ENCODE measurements around the gene PARD6G. TPM values are rescaled to one million over a fixed set of nuclear protein-coding genes. Genes with fewer than 3 reads are reported as not detected.

PARD6G gene
- total and polyA plus RNA-seq, 10 of the 15 experiments (the other 5 are each of a cell fraction or from before 2014, with no cell fraction given): 0.20 to 2.0 (median 0.60) TPM

DNA sequence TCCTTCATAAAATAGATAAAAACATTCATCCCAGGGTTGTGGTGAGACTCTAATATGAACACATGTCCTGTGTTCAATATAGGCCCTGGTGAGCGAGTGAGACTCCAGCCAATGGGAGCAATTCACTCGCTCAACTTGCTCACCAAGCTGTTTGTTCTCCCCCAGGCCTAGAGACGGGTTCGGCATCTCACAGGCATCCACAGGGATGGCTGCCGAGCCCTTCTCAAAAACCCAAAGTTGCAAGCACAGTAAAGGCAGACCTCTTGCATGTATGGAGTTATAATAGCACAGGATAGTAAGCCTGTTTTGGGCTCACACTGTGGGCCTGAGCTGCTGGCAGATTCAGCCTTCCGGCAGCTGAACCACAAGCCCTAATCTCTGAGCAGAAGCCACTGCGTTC lies 15.7 kb downstream of the PARD6G start:
- RAD21 ChIA-PET (ENCODE audit: unreplicated experiment): interaction anchor here (1.1 kb wide), 1 partner anchor 9 kb away, joined by 3 read pairs; no protein-coding TSS in a partner anchor

DNA sequence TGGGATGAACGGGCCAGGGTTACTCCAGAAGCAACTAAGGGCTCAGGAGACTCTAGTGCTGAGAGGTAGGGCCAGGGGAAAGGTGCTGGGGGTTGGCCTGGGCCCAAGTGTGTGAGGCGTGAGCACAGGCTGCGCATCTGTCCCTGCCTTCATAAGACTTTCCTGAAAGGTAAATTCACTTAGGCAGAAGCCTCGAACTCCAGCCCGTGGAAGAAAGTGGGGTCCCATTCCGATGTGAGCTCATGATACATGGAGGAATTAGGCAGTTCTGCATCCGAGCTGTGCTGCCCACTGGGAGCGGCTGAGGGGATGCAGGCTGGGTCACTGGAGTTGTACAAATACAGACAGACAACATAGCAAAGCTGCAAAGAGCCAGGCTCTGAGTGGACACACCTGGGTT lies 16.2 kb downstream of the PARD6G start:
- intact Hi-C loops (cut with micrococcal nuclease; ENCODE audit: unreplicated experiment) (no loop called here), in situ Hi-C loops (cut with MboI) (no loop called here)
- no peak overlapping the region for H3K27ac ChIP-seq (ENCODE audit: control insufficient read depth, insufficient read depth)
- ChIA-PET CTCF (no interaction called here), SMC1A (ENCODE audit: uncharacterized antibody, unreplicated experiment) (interaction anchor here (0.9 to 1.0 kb wide), 2 partner anchors 14 to 21 kb away, joined by 3 to 4 read pairs; no protein-coding TSS in a partner anchor), POLR2A (no interaction called here), RAD21 (ENCODE audit: unreplicated experiment) (interaction anchor here (1.1 kb wide), 1 partner anchor 9 kb away, joined by 3 read pairs; no protein-coding TSS in a partner anchor)
- BruUV-seq (replicated peaks): no TSS peak
- H3K27me3 ChIP-seq (replicated peaks in 1 of 2; ENCODE audit: control insufficient read depth in 2 of 2, insufficient read depth in 2 of 2, low read length in 1 of 2): peaks cover 0 to 6% of the 10 kb centered on the region in 2 experiments; a peak in 1 of 4 replicates
- H2AFZ ChIP-seq (ENCODE audit: control insufficient read depth, low read depth, low read length): no peak overlapping the region
- no peak for ATAC-seq
- H3K79me2 ChIP-seq (ENCODE audit: control insufficient read depth, insufficient read depth, low read length): no peaks in the 10 kb centered on the region
- DNase-seq (ENCODE audit: low read depth, low spot score): no peak
- H3K4me1 ChIP-seq (ENCODE audit: control insufficient read depth, insufficient read depth, low read length): no peaks in the 10 kb centered on the region
- no peak overlapping the region for H3K4me3 ChIP-seq
- H3K36me3 ChIP-seq (ENCODE audit: control insufficient read depth in 2 of 2, insufficient read depth in 2 of 2, low read length in 1 of 2): no peaks in the 10 kb centered on the region
- no peak overlapping the region for H3K4me2 ChIP-seq (ENCODE audit: control insufficient read depth, insufficient read depth)
- no peaks in the 10 kb centered on the region for H4K20me1 ChIP-seq (ENCODE audit: control insufficient read depth, insufficient read depth)
- no peaks in the 10 kb centered on the region; the same call in 2 of the 3 replicates for H3K9me3 ChIP-seq (replicated peaks; ENCODE audit: control insufficient read depth, insufficient read depth, low read length)
- no peak for FAIRE-seq
- no peak overlapping the region for H3K9ac ChIP-seq (ENCODE audit: control insufficient read depth, insufficient read depth, low read length)
- 34% methylated on average over 8 of the region's 8 CpGs for WGBS (ENCODE audit: insufficient coverage, insufficient replicate concordance, low lambda C conversion rate, missing lambda C conversion rate)
- TF ChIP-seq POLR2AphosphoS2 (IDR thresholded peaks at IDR 0.05; ENCODE audit: low read depth, low read length) (no peak), MTA3 (IDR thresholded peaks at IDR 0.05; ENCODE audit: borderline replicate concordance, low read length) (no peak), BMI1 (IDR thresholded peaks at IDR 0.05; ENCODE audit: borderline replicate concordance) (no peak), SP1 (IDR thresholded peaks at IDR 0.05; ENCODE audit: low read depth, low read length) (no peak), DPF2 (IDR thresholded peaks at IDR 0.05) (no peak), RELA (IDR thresholded peaks at IDR 0.05; ENCODE audit: borderline replicate concordance, partially characterized antibody) (no peak), RCOR1 (conservative IDR thresholded peaks at IDR 0.05; ENCODE audit: low read depth, low read length) (no peak), ETV6 (conservative IDR thresholded peaks at IDR 0.05 in 1 of 2, IDR thresholded peaks at IDR 0.05 in 1 of 2; ENCODE audit: borderline replicate concordance in 1 of 2, low read depth in 1 of 2) (no peak), IKZF2 (IDR thresholded peaks at IDR 0.05) (no peak), SREBF1 (IDR thresholded peaks at IDR 0.05; ENCODE audit: low read length) (no peak), PML (IDR thresholded peaks at IDR 0.05; ENCODE audit: low read length) (no peak), PAX8 (IDR thresholded peaks at IDR 0.05) (no peak), SUZ12 (IDR thresholded peaks at IDR 0.05; ENCODE audit: unreplicated experiment) (no peak), FOS (IDR thresholded peaks at IDR 0.05; ENCODE audit: borderline replicate concordance, extremely low read depth, insufficient read length) (no peak)
- TF ChIP-seq, protein P1, sequence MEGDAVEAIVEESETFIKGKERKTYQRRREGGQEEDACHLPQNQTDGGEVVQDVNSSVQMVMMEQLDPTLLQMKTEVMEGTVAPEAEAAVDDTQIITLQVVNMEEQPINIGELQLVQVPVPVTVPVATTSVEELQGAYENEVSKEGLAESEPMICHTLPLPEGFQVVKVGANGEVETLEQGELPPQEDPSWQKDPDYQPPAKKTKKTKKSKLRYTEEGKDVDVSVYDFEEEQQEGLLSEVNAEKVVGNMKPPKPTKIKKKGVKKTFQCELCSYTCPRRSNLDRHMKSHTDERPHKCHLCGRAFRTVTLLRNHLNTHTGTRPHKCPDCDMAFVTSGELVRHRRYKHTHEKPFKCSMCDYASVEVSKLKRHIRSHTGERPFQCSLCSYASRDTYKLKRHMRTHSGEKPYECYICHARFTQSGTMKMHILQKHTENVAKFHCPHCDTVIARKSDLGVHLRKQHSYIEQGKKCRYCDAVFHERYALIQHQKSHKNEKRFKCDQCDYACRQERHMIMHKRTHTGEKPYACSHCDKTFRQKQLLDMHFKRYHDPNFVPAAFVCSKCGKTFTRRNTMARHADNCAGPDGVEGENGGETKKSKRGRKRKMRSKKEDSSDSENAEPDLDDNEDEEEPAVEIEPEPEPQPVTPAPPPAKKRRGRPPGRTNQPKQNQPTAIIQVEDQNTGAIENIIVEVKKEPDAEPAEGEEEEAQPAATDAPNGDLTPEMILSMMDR (IDR thresholded peaks at IDR 0.05 in 2 of 3, conservative IDR thresholded peaks at IDR 0.05 in 1 of 3; ENCODE audit: control insufficient read depth in 2 of 3, extremely low read depth in 1 of 3, insufficient read depth in 1 of 3, low read depth in 3 of 3, low read length in 3 of 3): no peak
- TF ChIP-seq, protein P2, sequence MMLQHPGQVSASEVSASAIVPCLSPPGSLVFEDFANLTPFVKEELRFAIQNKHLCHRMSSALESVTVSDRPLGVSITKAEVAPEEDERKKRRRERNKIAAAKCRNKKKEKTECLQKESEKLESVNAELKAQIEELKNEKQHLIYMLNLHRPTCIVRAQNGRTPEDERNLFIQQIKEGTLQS (IDR thresholded peaks at IDR 0.05; ENCODE audit: borderline replicate concordance, extremely low read depth, low read depth, low read length): no peak

More for the DNA sequence above, 15.7 kb downstream of the PARD6G start:
- Histone ChIP-seq H3K9me3 (replicated peaks; ENCODE audit: control insufficient read depth, insufficient read depth, low read length) (no peaks in the 10 kb centered on the region; the same call in 2 of the 3 replicates), H3K27me3 (replicated peaks in 1 of 2; ENCODE audit: control insufficient read depth in 2 of 2, insufficient read depth in 2 of 2, low read length in 1 of 2) (peaks cover 0 to 6% of the 10 kb centered on the region in 2 experiments; a peak in 1 of 4 replicates), H3K27ac (ENCODE audit: control insufficient read depth, insufficient read depth) (no peak overlapping the region), H3K36me3 (ENCODE audit: control insufficient read depth in 2 of 2, insufficient read depth in 2 of 2, low read length in 1 of 2) (no peaks in the 10 kb centered on the region), H2AFZ (ENCODE audit: control insufficient read depth, low read depth, low read length) (no peak overlapping the region), H3K79me2 (ENCODE audit: control insufficient read depth, insufficient read depth, low read length) (no peaks in the 10 kb centered on the region), H3K9ac (ENCODE audit: control insufficient read depth, insufficient read depth, low read length) (no peak overlapping the region), H3K4me3 (no peak overlapping the region), H3K4me2 (ENCODE audit: control insufficient read depth, insufficient read depth) (no peak overlapping the region), H4K20me1 (ENCODE audit: control insufficient read depth, insufficient read depth) (no peaks in the 10 kb centered on the region), H3K4me1 (ENCODE audit: control insufficient read depth, insufficient read depth, low read length) (no peaks in the 10 kb centered on the region)
- ATAC-seq (no peak), DNase-seq (ENCODE audit: low read depth, low spot score) (no peak), FAIRE-seq (no peak)
- no TSS peak for BruUV-seq (replicated peaks)
- WGBS (ENCODE audit: insufficient coverage, insufficient replicate concordance, low lambda C conversion rate, missing lambda C conversion rate): 25% methylated on average over 7 of the region's 7 CpGs
- intact Hi-C loops (cut with micrococcal nuclease; ENCODE audit: unreplicated experiment): no loop called here
- in situ Hi-C loops (cut with MboI): no loop called here
- ChIA-PET SMC1A (ENCODE audit: uncharacterized antibody, unreplicated experiment) (interaction anchor here (0.9 to 1.0 kb wide), 2 partner anchors 15 to 21 kb away, joined by 3 to 4 read pairs; no protein-coding TSS in a partner anchor), POLR2A (no interaction called here), CTCF (no interaction called here)
- TF ChIP-seq JUNB (IDR thresholded peaks at IDR 0.05) (no peak), FOXM1 (IDR thresholded peaks at IDR 0.05; ENCODE audit: low read depth, low read length) (no peak)

Data from GM12878 (cell line).